Measurements from ENCODE around the gene CCM2.

Gene CCM2

DNA sequence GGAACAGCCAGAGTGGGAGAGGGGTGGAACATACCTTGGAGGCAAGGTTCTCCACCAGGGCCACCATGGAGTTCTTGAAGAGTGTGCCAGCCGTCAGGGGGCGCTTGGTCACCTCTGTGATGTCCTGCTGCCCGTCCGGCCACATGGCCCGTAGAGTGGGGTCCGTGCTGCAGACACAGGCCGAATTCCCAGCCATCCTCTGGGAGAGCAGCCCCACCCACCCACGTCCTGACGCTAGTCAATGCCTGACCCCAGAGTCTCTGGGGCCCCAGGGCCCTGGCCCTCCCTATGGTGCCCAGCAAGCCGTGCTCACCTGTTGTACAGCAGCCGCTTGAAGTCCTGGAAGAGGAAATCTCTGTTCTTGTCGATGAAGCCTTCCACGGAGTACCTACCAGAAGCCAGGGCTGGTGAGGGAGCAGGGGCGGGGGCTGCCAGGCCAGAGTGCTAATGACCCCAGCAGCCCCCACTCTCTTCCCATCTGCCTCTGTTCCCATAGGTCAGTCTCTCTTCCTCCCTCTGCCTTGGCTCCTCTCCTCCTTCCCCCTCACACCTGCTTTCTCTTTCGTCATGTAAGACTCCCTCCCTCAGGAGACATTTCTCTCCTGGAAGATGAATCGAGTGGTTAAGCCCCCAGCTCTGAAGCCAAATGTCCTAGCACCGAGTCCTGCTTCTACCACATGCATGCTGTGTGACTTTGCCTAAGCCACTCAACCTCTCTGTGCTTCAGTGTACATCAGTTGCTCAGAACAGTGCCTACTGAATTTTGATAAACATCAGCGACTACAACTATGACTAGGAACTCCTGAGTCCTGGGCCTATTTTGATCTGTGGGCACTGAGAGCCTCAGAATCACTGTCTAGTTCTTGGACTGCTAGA, 32.2 kb upstream of the CCM2 start:
- Mint-ChIP-seq H3K4me1 (no peaks in the 10 kb centered on the region), H3K36me3 (ENCODE audit: low read depth) (no peaks in the 10 kb centered on the region), H3K9me3 (no peaks in the 10 kb centered on the region), H3K27me3 (ENCODE audit: low read depth) (peaks cover 3% of the 10 kb centered on the region), H3K27ac (no peak overlapping the region), H3K4me3 (no peak overlapping the region)
- TF ChIP-seq, protein P1, sequence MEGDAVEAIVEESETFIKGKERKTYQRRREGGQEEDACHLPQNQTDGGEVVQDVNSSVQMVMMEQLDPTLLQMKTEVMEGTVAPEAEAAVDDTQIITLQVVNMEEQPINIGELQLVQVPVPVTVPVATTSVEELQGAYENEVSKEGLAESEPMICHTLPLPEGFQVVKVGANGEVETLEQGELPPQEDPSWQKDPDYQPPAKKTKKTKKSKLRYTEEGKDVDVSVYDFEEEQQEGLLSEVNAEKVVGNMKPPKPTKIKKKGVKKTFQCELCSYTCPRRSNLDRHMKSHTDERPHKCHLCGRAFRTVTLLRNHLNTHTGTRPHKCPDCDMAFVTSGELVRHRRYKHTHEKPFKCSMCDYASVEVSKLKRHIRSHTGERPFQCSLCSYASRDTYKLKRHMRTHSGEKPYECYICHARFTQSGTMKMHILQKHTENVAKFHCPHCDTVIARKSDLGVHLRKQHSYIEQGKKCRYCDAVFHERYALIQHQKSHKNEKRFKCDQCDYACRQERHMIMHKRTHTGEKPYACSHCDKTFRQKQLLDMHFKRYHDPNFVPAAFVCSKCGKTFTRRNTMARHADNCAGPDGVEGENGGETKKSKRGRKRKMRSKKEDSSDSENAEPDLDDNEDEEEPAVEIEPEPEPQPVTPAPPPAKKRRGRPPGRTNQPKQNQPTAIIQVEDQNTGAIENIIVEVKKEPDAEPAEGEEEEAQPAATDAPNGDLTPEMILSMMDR (IDR thresholded peaks at IDR 0.05; ENCODE audit: unreplicated experiment in 3 of 3): no peak

DNA sequence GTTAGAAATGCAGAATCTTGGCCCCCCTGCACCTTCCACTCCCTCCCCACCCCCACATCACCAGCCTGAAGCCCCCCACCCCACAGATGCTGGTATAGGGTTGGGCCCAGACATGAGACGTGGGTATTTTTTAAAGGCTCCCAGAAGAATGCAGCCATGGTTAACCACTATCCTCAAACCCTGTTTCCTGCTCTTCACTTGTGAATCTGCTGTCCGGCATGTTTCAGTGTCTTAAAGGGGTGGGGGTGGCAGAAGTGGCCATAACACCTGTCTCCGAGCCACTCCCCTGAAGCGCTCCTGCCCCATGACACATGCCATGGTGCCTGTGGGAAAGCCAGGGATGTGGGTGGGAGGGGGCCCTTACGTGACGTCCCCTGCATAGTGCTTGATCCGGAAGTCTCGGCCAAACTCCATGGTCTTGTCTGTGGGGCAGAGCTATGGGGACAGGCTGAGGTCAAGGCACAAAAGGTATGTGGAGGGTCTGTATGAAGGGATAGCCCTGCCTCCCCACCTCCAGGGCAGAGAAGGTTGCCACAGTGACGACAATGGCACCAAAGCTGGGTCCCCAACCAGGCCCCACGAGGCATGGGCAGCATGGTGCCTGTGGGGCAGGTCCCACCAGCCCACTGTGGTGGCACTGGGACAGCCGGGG, 30.8 kb upstream of the CCM2 start:
- H3K27ac Mint-ChIP-seq: no peak overlapping the region
- H3K36me3 Mint-ChIP-seq (ENCODE audit: low read depth): no peaks in the 10 kb centered on the region
- H3K27me3 Mint-ChIP-seq (ENCODE audit: low read depth): peaks cover 3% of the 10 kb centered on the region
- H3K9me3 Mint-ChIP-seq: no peaks in the 10 kb centered on the region
- TF ChIP-seq, protein P1 (IDR thresholded peaks at IDR 0.05; ENCODE audit: unreplicated experiment in 3 of 3): no peak
- H3K4me3 Mint-ChIP-seq: no peak overlapping the region
- H3K4me1 Mint-ChIP-seq: no peaks in the 10 kb centered on the region

DNA sequence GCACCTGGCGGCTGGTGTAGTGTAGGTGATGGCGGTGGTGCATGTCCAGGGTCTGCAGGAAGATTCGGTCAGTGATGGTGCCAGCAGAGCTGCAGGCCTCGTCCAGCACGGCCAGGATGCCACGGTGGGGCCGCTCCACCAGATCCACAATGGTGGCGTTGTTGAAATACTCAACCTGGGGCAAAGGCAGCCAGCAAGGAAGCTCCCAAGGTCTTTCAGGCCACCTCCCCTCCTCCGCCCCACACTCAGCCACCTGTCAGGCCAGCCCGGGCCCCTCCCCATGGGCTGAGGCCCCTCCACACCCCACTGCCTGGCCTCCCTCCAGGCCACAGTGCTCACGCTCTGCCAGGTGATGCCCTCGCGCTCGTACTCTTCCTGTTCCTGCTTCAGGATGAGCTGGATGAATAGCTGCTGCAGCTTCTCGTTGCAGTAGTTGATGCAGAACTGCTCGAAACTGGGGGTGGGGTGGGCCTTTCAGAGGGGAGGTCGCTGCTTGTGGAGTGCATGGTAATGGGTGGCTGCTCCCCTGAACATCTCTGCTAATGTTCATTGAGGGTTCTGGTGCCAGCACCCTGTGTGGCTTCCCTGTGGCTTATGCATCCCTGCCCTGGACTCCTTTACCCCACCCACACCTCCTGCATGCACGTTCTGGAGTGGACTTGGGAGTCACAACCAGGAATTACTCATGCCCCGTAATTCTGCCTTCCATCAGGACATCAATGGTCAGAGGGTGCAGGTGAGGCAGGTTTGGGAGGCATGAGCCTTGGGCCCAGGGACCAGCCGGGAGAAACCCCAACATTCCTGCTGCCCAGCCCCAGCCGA, 30.1 kb upstream of the CCM2 start:
- Mint-ChIP-seq H3K36me3 (ENCODE audit: low read depth) (no peaks in the 10 kb centered on the region), H3K9me3 (no peaks in the 10 kb centered on the region), H3K27me3 (ENCODE audit: low read depth) (peaks cover 3% of the 10 kb centered on the region), H3K27ac (no peak overlapping the region), H3K4me3 (no peak overlapping the region), H3K4me1 (no peaks in the 10 kb centered on the region)
- TF ChIP-seq, protein P1 (IDR thresholded peaks at IDR 0.05; ENCODE audit: unreplicated experiment in 3 of 3): no peak

DNA sequence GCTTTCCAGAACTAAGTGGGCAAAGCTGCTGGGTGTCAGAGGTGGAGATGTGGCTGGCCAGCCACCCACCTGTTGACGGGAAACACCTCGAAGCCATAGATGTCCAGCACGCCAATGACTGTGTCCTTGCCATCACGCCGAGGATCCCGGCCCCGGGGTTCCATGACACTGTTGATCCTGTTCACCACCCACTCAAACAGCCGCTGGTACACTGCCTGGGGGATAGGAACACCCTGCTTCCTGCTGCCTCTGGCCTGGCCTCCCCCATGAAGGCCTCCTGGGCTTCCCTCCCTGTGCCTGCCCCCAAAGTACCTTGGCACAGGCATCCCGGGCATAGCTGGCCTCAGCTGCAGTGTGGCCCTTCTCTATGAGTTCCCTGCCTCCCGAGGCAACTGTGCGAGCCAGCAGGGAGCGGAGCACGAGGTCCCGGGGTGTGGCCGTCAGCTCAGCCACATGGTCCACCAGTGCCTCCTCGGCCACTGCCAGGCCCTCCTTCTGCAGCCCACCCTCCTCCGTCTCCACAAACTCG, 29.4 kb upstream of the CCM2 start:
- no peak overlapping the region for H3K4me3 Mint-ChIP-seq
- TF ChIP-seq, protein P1 (IDR thresholded peaks at IDR 0.05; ENCODE audit: unreplicated experiment in 3 of 3): no peak
- no peaks in the 10 kb centered on the region for H3K9me3 Mint-ChIP-seq
- no peaks in the 10 kb centered on the region for H3K27me3 Mint-ChIP-seq (ENCODE audit: low read depth)
- no peaks in the 10 kb centered on the region for H3K36me3 Mint-ChIP-seq (ENCODE audit: low read depth)
- no peaks in the 10 kb centered on the region for H3K4me1 Mint-ChIP-seq
- no peak overlapping the region for H3K27ac Mint-ChIP-seq

DNA sequence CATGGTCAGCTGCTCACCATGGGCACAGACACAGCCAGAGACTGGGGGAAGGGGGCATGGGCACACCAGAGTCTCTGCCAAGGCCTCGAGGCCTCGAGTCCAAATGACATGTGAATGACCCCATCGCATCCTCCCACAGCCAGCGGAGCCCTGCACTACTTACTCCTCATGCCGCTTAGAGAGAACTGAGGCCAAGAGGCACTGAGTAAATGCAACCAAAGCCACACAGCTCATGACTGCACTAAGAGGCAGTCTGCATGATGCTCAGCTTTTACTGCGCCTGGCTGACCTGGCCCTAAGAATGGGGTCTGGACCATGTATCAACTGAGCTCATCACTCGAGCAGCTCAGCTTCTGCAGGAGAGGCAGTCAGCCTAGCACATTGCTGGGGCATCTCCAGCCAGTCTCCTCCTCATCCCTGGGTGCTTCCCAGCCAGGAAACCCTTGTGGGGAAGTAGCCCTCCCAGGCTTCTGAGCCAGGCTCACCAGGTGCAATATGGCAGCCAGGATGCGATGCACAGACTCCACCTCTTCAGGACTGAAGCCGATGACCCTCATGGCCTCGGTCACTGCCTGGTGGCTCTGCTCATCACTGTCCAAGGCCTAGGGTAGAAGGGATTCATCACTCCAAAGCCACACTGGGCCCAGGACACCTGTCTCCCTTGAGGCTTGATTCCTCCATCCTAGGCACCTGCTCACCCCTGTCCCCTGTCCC, 28.7 kb upstream of the CCM2 start:
- Mint-ChIP-seq H3K4me3 (no peak overlapping the region), H3K4me1 (no peaks in the 10 kb centered on the region), H3K27ac (no peak overlapping the region), H3K9me3 (no peaks in the 10 kb centered on the region), H3K27me3 (ENCODE audit: low read depth) (no peaks in the 10 kb centered on the region), H3K36me3 (ENCODE audit: low read depth) (no peaks in the 10 kb centered on the region)
- TF ChIP-seq, protein P1 (IDR thresholded peaks at IDR 0.05; ENCODE audit: unreplicated experiment in 3 of 3): no peak

Data from nephron (organoid).